Measurements from ENCODE around the gene CKAP2.

CKAP2 gene

DNA sequence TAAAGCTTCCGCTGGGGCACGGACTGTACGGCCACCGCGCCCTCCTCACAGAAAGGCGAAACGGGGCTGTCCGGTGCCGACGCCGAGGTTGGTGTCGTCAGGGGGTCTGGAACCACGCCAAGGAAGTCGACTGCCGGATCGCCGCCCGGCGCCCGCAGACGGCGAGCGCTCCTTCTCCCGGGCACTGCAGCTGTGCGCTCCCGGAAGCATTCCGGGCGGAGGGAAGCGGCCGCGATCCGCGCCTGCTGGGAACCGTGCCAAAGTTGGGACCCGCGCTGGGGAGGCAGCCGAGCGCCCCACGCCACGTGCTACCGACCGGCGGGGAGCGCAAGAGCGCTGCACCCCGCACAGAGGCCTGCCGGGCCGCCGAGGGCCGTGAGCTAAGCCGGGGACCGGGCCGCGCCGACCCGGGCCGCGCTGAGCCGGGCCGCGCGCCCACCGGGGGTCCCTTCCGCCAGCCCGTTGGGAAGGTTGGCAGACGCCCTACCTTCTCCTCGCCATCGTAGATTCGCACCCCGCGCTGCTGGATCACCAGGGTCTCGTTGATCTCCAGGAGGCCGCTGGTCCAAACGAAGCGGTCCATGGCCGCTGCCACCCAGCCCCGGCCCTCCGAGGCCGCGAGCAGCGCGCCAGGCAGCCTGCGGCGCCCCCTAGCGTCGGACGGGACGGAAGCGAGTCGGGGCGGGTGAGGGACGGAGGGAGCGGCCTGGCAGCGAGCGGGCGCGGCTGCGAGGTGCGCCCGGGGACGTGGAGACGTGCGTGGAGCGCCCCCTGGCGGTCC is 5.1 kb upstream of the CKAP2 start, which contains the start of gene VPS36:
Gene VPS36 (minus strand): TSS at position 623 of the 781 bp plus-strand sequence. CDS start 40 bp downstream, at position 583.
- Histone ChIP-seq H3K4me1 (no peaks in the 10 kb centered on the region), H3K27me3 (no peaks in the 10 kb centered on the region), H3K9me3 (no peaks in the 10 kb centered on the region), H3K36me3 (peaks cover 3% of the 10 kb centered on the region), H3K4me3 (ENCODE audit: low read depth, low read length) (peak within 1 kb of the TSS; percentile 94)
- DNase-seq: peak; percentile 96
- peak; percentile 89 for TF ChIP-seq CTCF (IDR thresholded peaks at IDR 0.05; ENCODE audit: low read depth, low read length)

GRCh38 chr13:52450793-52451116 is 4.5 kb upstream of the CKAP2 start:
- Histone ChIP-seq H3K9me3 (no peaks in the 10 kb centered on the region), H3K4me3 (ENCODE audit: low read depth, low read length) (peak overlapping the region; percentile 35), H3K27me3 (no peaks in the 10 kb centered on the region), H3K4me1 (no peaks in the 10 kb centered on the region), H3K36me3 (peaks cover 2% of the 10 kb centered on the region)
- no peak for DNase-seq
- no peak for TF ChIP-seq CTCF (IDR thresholded peaks at IDR 0.05; ENCODE audit: low read depth, low read length)

DNA sequence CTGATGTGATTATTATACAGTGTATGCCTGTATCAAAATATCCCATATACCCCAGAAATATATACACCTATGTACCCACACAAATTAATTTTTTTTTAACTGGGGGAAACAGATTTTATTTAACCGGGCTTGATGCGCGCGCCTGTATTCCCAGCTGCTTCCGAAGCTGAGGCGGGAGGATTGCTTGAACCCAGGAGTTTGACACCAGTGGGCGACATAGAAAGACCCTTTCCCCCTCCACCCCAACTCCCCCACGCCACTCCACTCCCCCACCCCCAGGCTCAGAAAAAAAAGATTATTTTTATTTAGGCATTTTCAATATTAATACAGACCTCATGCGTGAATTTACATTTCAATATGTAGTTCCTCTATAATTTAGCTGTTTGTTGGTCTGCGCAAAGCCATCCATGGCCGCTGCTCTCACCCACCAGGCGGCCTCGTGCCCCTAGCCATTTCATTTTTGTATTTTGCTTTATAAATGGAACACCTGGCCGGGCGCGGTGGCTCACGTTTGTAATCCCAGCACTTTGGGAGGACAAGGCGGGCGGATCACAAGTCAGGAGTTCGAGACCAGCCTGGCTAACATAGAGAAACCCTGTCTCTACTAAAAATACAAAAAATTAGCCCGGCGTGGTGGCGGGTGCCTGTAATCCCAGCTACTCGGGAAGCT is 4.0 kb upstream of the CKAP2 start:
- no peak for TF ChIP-seq CTCF (IDR thresholded peaks at IDR 0.05; ENCODE audit: low read depth, low read length)
- no peaks in the 10 kb centered on the region for H3K9me3 ChIP-seq
- no peak for DNase-seq
- peak overlapping the region; percentile 35; the same call in 1 of the 2 replicates for H3K4me3 ChIP-seq (ENCODE audit: low read depth, low read length)
- no peaks in the 10 kb centered on the region for H3K4me1 ChIP-seq
- H3K27me3 ChIP-seq: no peaks in the 10 kb centered on the region
- H3K36me3 ChIP-seq: peaks cover 4% of the 10 kb centered on the region

DNA sequence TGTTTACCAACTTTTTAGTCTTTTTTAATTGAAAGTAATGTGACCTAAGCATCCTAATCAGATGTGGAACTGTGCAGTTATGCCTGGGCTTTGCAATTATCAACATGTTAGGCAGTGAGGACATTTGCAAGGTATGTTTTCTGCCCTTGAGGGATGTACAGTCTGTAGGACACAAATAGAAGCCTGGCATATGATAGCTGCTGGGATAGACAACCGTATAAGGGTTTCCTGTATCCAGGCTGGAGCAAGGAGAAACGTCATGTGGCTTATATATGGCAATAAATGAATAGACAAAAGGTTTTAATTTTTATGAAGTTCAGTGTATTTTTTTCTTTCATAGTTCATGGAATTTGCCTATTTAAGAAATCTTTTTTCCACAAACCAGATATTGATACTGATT is 2.8 kb upstream of the CKAP2 start:
- Histone ChIP-seq H3K27me3 (no peaks in the 10 kb centered on the region), H3K36me3 (peaks cover 14% of the 10 kb centered on the region), H3K9me3 (no peaks in the 10 kb centered on the region), H3K4me1 (no peaks in the 10 kb centered on the region; the same call in 1 of the 2 replicates), H3K4me3 (ENCODE audit: low read depth, low read length) (no peak overlapping the region)
- no peak for TF ChIP-seq CTCF (IDR thresholded peaks at IDR 0.05; ENCODE audit: low read depth, low read length)
- DNase-seq: no peak

DNA sequence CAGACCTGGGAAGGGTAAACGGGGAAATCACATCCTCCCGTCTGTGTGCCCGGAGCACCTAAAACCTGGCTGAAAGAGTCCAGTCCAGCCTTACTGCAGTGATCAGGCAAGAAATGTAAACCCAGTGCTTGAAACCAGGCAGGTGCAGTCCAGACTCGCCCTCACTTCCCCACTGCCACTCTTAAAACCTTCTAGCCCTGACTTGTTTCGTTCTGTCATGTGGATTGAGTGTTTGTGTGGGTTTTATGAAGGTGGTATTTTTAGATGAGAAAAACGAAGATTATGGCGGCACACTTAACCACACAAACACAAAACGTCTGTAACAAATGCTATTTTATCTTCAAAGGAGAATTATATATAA is 839 bp upstream of the CKAP2 start:
- peak overlapping the region; percentile 87 for H3K4me3 ChIP-seq (ENCODE audit: low read depth, low read length)
- H3K9me3 ChIP-seq: no peaks in the 10 kb centered on the region
- no peak for TF ChIP-seq CTCF (IDR thresholded peaks at IDR 0.05; ENCODE audit: low read depth, low read length)
- no peaks in the 10 kb centered on the region for H3K27me3 ChIP-seq
- H3K4me1 ChIP-seq: no peaks in the 10 kb centered on the region; the same call in 1 of the 2 replicates
- H3K36me3 ChIP-seq: peaks cover 24% of the 10 kb centered on the region
- DNase-seq: no peak

DNA sequence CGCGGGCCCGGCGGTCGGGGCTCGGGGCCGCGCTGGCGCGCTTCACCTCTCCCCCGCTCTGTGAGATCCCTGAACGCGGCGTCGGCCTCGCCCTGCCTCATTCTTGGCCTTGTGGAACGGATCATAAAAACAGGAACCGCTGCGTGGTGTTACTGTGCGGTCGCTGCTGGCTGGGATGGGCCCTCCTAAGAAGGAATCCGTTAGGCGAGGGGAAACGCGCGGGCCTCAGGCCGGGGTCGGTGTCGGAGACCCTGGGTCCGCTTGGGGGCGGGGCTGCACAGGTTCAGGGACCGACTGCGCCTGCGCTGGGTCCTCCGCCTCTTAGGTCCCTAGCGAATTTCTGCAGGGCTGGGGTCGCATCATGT is 381 bp downstream of the CKAP2 start:
- TF ChIP-seq CTCF (IDR thresholded peaks at IDR 0.05; ENCODE audit: low read depth, low read length): no peak
- Histone ChIP-seq H3K9me3 (no peaks in the 10 kb centered on the region), H3K4me3 (ENCODE audit: low read depth, low read length) (peak overlapping the region; percentile 87), H3K4me1 (no peaks in the 10 kb centered on the region; the same call in 1 of the 2 replicates), H3K27me3 (no peaks in the 10 kb centered on the region), H3K36me3 (peaks cover 29% of the 10 kb centered on the region)
- DNase-seq: peak; percentile 90

Measured in BE2C (cell line).